Karpas-422 (cell line): Measurements from ENCODE around the gene LIX1L. TPM values are rescaled to one million over a fixed set of nuclear protein-coding genes. Genes with fewer than 3 reads are reported as not detected.
"Not testable (repeated sequence)": the region's sequence is repeated elsewhere in the genome, so short reads cannot be mapped to it uniquely, and the experiment has no call there.

ENCODE experiments used
- DNase-seq: peaks from one replicate; pipeline ENCODE4 v3.0.0-alpha.2; 2015
- H2AFZ ChIP-seq: fragments of 200-600 bp; sonication (generic); 2 replicates; pipeline ENCODE4 v1.6.1; 2014; ENCODE audit warnings: antibody characterized with exemption, low read length, mixed read lengths
- H3K27ac ChIP-seq: fragments of 200-600 bp; sonication (generic); 2 replicates; pipeline ENCODE4 v1.5.1; 2014; ENCODE audit warnings: mild to moderate bottlenecking, low read length, moderate library complexity
- H3K27me3 ChIP-seq: fragments of 200-600 bp; sonication (generic); 2 replicates; pipeline ENCODE4 v1.6.1; 2014; ENCODE audit warnings: low read length, mixed read lengths
- H3K36me3 ChIP-seq: fragments of 200-600 bp; sonication (generic); 2 replicates; pipeline ENCODE4 v1.6.1; 2014; ENCODE audit warnings: low read length, mixed read lengths; ENCODE audit not compliant: insufficient read depth
- H3K4me1 ChIP-seq: fragments of 200-600 bp; sonication (generic); 2 replicates; pipeline ENCODE4 v1.6.1; 2014; ENCODE audit warnings: mild to moderate bottlenecking, low read length, mixed read lengths
- H3K4me2 ChIP-seq: fragments of 200-600 bp; sonication (generic); 2 replicates; pipeline ENCODE4 v1.6.1; 2014; ENCODE audit warnings: low read length, low read depth, mild to moderate bottlenecking; ENCODE audit not compliant: poor library complexity, severe bottlenecking
- H3K4me3 ChIP-seq: fragments of 200-600 bp; sonication (generic); 2 replicates; pipeline ENCODE4 v1.5.1; 2014; ENCODE audit warnings: mild to moderate bottlenecking, antibody characterized with exemption, low read length, mixed read lengths
- H3K79me2 ChIP-seq: fragments of 200-600 bp; sonication (generic); 2 replicates; pipeline ENCODE4 v1.6.1; 2014; ENCODE audit warnings: mild to moderate bottlenecking, low read length, mixed read lengths
- H3K9ac ChIP-seq: fragments of 200-600 bp; sonication (generic); 2 replicates; pipeline ENCODE4 v1.6.0; 2014; ENCODE audit warnings: low read length
- H3K9me2 ChIP-seq: fragments of 200-600 bp; sonication (generic), shearing (Covaris generic); replicated peaks from 2 replicates; pipeline ENCODE4 v1.6.0; 2014; ENCODE audit warnings: mild to moderate bottlenecking, low read length, moderate library complexity; ENCODE audit not compliant: insufficient read depth
- H3K9me3 ChIP-seq: fragments of 300-700, 200-600 bp; sonication (generic); 2 replicates; pipeline ENCODE4 v1.6.1; 2014; ENCODE audit warnings: low read length, mixed read lengths
- H4K20me1 ChIP-seq: fragments of 200-600 bp; sonication (generic); 2 replicates; pipeline ENCODE4 v1.6.1; 2014; ENCODE audit warnings: mild to moderate bottlenecking, antibody characterized with exemption, low read length, low read depth; ENCODE audit not compliant: insufficient read depth
- total RNA-seq: library from RNA; depleted of rRNA; stranded (reverse); fragments of >200 nt; shearing (Covaris generic); gene quantifications from 2 replicates; pipeline ENCODE4 v1.2.3, GENCODE V29; 2014; ENCODE audit warnings: low replicate concordance

LIX1L gene
- total RNA-seq, 1 experiment from 2014 or later = 49.4 TPM

DNA sequence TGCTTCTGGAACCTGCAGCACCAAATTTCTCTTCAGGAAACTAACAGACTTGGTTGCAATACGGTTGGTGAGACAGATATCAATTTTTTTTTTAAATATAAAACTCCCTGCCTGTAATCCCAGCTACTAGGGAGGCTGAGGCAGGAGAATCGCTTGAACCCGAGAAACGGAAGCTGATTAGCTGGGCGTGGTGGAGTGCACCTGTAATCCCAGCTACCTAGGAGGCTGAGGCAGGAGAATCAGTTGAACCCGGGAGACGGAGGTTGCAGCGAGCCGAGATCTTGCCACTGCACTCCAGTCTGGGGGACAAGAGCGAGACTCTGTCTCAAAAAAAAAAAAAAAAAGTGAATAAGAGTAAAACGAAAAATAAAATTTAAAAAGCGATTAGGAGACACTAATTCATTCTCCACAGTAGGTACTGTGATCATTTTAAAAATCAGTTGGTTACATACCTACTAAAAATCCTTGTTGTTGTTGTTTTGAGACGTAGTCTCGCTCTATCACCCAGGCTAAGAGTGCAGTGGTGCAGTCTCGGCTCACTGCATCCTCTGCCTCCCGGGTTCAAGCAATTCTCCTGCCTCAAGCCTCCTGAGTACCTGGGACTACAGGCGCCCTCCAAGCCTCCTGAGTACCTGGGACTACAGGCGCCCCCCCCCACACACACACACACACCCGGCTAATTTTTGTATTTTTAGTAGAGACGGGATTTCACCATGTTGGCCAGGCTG lies 29.7 kb downstream of the LIX1L start:
- peak; percentile 68 for DNase-seq
- Histone ChIP-seq H3K9me3 (no peaks in the 10 kb centered on the region), H2AFZ (no peak overlapping the region), H3K4me1 (peaks cover 39% of the 10 kb centered on the region), H3K27me3 (no peaks in the 10 kb centered on the region), H3K27ac (peak overlapping the region; percentile 98), H3K36me3 (peaks cover 20% of the 10 kb centered on the region), H4K20me1 (no peaks in the 10 kb centered on the region), H3K4me2 (peak overlapping the region; percentile 72), H3K79me2 (peaks cover 26% of the 10 kb centered on the region), H3K4me3 (peak overlapping the region; percentile 70), H3K9me2 (no peaks in the 10 kb centered on the region), H3K9ac (peak overlapping the region; percentile 93)

- H3K9ac ChIP-seq = peak within 1 kb of the TSS; percentile 93
- H3K27ac ChIP-seq = peak within 1 kb of the TSS; percentile 98
- H4K20me1 ChIP-seq = no peaks in the 10 kb centered on the region
- DNase-seq = peak; percentile 99
- H3K4me2 ChIP-seq = peak within 1 kb of the TSS; percentile 72
- H3K4me1 ChIP-seq = peaks cover 32% of the 10 kb centered on the region
- H3K27me3 ChIP-seq = no peaks in the 10 kb centered on the region
- H2AFZ ChIP-seq = no peak within 1 kb of the TSS
- no peaks in the 10 kb centered on the region for H3K9me2 ChIP-seq
- H3K4me3 ChIP-seq = peak within 1 kb of the TSS; percentile 70
- peaks cover 26% of the 10 kb centered on the region for H3K79me2 ChIP-seq
- H3K9me3 ChIP-seq = no peaks in the 10 kb centered on the region
- peaks cover 21% of the 10 kb centered on the region for H3K36me3 ChIP-seq
These were observed 30.5 kb downstream of the LIX1L start, which contains the start of gene RBM8A for GRCh38 chr1:145927063-145927886. Gene RBM8A, minus strand, starts transcription at chr1:145927484. Its CDS starts 58 bp downstream, at chr1:145927426.

DNA sequence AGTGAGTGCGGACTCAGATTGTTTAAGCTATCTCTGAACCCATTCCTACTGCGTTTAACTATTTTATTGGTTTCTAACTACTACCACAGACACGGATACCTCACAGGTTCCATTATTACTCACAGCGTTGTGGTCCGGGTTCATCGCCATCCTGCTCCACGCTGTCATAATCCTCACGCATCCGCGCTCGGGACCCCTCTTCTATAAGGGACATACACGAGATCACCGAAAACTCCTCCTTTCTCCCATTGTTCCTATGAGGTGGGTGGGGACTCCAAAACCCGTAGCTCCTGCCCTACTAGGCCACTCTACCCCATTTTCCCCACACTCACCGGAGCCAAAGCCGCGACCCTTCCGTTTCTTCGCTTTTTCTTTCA lies 31.1 kb downstream of the LIX1L start:
- H2AFZ ChIP-seq = no peak overlapping the region

GRCh38 chr1:145922266-145922665 lies 35.6 kb downstream of the LIX1L start:
- no peak for DNase-seq
- Histone ChIP-seq H3K79me2 (peaks cover 27% of the 10 kb centered on the region), H3K9me3 (no peaks in the 10 kb centered on the region), H3K27ac (no peak overlapping the region), H3K27me3 (no peaks in the 10 kb centered on the region), H3K9ac (no peak overlapping the region), H4K20me1 (no peaks in the 10 kb centered on the region), H3K4me3 (no peak overlapping the region), H3K4me1 (peaks cover 26% of the 10 kb centered on the region), H3K4me2 (no peak overlapping the region), H2AFZ (no peak overlapping the region), H3K9me2 (no peaks in the 10 kb centered on the region), H3K36me3 (peaks cover 17% of the 10 kb centered on the region)

More for the DNA sequence above, 31.1 kb downstream of the LIX1L start:
- Histone ChIP-seq H3K36me3 (peaks cover 21% of the 10 kb centered on the region), H3K9ac (peak overlapping the region; percentile 93), H3K27me3 (no peaks in the 10 kb centered on the region), H3K4me3 (peak overlapping the region; percentile 70), H3K9me2 (no peaks in the 10 kb centered on the region), H4K20me1 (no peaks in the 10 kb centered on the region), H3K4me1 (peaks cover 26% of the 10 kb centered on the region), H3K79me2 (peaks cover 26% of the 10 kb centered on the region), H3K27ac (peak overlapping the region; percentile 98), H3K4me2 (peak overlapping the region; percentile 72), H3K9me3 (no peaks in the 10 kb centered on the region)
- DNase-seq = no peak

DNA sequence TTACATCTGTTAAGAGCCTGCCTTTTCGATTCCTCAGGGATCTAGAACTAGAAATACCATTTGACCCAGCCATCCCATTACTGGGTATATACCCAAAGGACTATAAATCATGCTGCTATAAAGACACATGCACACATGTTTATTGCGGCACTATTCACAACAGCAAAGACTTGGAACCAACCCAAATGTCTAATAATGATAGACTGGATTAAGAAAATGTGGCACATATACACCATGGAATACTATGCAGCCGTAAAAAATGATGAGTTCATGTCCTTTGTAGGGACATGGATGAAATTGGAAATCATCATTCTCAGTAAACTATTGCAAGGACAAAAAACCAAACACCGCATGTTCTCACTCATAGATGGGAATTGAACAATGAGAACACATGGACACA lies 37.5 kb downstream of the LIX1L start:
- Histone ChIP-seq H3K36me3 (peaks cover 14% of the 10 kb centered on the region; the same call in 1 of the 2 replicates), H3K79me2 (peaks cover 21% of the 10 kb centered on the region), H3K4me1 (peaks cover 25% of the 10 kb centered on the region), H3K27ac (peak overlapping the region; percentile 72; the same call in 1 of the 2 replicates), H3K4me2 (peak overlapping the region; percentile 92), H3K9ac (peak overlapping the region; percentile 93), H3K4me3 (peak overlapping the region; percentile 77)
- DNase-seq, H4K20me1 ChIP-seq, H3K9me3 ChIP-seq, H3K9me2 ChIP-seq, H3K27me3 ChIP-seq, H2AFZ ChIP-seq: not testable (repeated sequence)

DNA sequence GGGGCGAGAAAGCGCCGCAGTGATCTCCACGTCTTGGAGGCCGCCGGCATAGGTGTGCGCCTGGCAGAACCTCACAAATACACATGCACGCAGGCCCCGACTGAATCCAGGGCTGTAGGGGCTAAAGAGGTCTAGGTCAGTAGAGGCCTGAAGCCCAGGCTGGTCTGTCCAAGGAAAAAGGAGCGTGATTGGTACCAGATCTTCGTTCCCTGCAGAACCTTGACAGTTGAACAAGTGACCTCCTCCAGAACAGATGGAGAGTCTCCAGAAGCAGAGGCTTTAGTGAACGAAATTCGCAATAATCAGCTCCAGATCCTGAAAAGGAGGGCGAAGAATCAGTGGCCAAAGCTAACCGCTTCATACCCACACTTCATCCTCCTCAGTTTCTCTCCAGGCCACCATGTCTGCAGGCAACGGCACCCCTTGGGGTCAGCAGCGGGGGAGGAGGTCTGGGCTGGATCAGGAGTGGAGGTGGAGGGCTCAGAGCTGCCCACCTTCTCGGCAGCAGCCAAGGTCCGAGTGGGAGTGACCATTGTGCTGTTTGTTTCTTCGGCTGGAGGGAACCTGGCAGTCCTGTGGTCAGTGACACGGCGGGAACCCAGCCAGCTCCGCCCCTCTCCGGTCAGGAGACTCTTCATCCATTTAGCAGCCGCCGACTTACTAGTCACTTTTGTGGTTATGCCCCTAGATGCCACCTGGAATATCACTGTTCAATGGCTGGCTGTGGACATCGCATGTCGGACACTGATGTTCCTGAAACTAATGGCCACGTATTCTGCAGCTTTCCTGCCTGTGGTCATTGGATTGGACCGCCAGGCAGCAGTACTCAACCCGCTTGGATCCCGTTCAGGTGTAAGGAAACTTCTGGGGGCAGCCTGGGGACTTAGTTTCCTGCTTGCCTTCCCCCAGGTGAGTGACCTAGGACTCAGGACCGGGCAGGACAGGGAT lies 38.6 kb downstream of the LIX1L start:
- H3K27me3 ChIP-seq = no peaks in the 10 kb centered on the region
- H3K4me3 ChIP-seq = peak overlapping the region; percentile 77
- H3K36me3 ChIP-seq = peaks cover 17% of the 10 kb centered on the region; the same call in 1 of the 2 replicates
- peak overlapping the region; percentile 92 for H3K4me2 ChIP-seq
- H2AFZ ChIP-seq = peak overlapping the region; percentile 76; the same call in 1 of the 2 replicates
- H3K9ac ChIP-seq = peak overlapping the region; percentile 93
- H3K79me2 ChIP-seq = peaks cover 21% of the 10 kb centered on the region
- H4K20me1 ChIP-seq = no peaks in the 10 kb centered on the region
- peaks cover 25% of the 10 kb centered on the region for H3K4me1 ChIP-seq
- no peaks in the 10 kb centered on the region for H3K9me3 ChIP-seq
- H3K27ac ChIP-seq = peak overlapping the region; percentile 72
- peak; percentile 72 for DNase-seq
- H3K9me2 ChIP-seq = no peaks in the 10 kb centered on the region

GRCh38 chr1:145918144-145918991 lies 39.4 kb downstream of the LIX1L start, which contains the start of gene PEX11B:
Gene PEX11B, minus strand, starts transcription at chr1:145918717. Its CDS starts 29 bp downstream, at chr1:145918688.
- peak within 1 kb of the TSS; percentile 77 for H3K4me3 ChIP-seq
- H3K27ac ChIP-seq = peak within 1 kb of the TSS; percentile 72

More at GRCh38 chr1:145918144-145918991, 39.4 kb downstream of the LIX1L start, which contains the start of gene PEX11B:
- Histone ChIP-seq H3K9me3 (no peaks in the 10 kb centered on the region), H3K9me2 (no peaks in the 10 kb centered on the region), H3K4me1 (peaks cover 25% of the 10 kb centered on the region), H4K20me1 (no peaks in the 10 kb centered on the region), H2AFZ (peak within 1 kb of the TSS; percentile 76), H3K9ac (peak within 1 kb of the TSS; percentile 93), H3K27me3 (no peaks in the 10 kb centered on the region), H3K4me2 (peak within 1 kb of the TSS; percentile 92), H3K79me2 (peaks cover 21% of the 10 kb centered on the region), H3K36me3 (peaks cover 16% of the 10 kb centered on the region; the same call in 1 of the 2 replicates)
- peak; percentile 97 for DNase-seq
